ENCODE data around the gene ASTN2.

The ASTN2 gene

GRCh38 chr9:116544896-116545295 is 870.0 kb downstream of the ASTN2 start:
- no peak for DNase-seq

DNA sequence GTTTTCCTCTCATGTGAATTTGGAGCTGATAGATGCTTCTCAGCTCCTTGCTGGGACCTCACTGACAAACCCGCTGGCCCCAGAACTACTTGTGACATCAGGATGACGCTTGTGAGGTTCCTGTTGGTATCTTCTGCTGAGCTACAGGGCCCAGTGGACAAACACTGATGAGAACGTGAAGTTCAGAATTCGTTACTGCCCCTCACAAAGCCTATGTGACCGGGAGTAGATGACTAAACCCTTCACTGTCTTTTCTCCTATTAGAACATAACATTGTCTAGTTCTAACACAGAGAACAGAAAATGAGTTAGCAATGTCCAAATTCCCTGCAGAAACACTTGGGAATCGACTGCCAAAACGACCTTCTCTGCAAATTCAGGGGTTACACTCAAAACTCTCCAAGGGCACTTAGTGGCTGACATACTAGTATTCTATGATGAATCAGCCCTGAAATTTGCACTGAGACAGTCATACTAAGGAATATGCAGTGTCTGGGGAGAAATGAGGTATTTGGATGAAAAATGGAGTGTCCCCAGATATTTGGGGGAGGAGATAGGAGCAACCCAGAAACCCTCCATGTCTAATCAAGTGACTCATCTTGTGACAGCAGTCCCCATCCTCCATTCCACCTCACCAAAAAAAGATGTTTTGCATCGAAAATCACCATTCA is 871.0 kb downstream of the ASTN2 start:
- DNase-seq: no peak

DNA sequence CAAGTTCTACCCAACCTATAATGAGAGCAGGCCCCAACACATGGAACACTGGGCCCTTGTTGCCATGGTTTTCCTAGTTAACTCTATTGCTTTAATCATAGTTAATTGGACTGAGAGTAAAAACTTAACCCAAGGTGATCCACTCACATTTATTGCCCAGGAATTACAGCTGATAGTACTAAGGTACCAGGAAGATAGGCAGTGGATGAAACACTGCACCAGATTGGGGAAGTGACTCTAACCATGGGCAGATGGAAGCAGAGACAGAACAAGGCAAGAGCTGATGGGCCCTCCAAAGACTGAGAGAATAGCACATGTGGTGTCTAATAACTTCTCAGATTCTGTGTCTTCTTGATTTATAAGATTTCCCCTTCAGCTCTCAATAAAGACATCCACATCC is 873.5 kb downstream of the ASTN2 start:
- no peak for DNase-seq

DNA sequence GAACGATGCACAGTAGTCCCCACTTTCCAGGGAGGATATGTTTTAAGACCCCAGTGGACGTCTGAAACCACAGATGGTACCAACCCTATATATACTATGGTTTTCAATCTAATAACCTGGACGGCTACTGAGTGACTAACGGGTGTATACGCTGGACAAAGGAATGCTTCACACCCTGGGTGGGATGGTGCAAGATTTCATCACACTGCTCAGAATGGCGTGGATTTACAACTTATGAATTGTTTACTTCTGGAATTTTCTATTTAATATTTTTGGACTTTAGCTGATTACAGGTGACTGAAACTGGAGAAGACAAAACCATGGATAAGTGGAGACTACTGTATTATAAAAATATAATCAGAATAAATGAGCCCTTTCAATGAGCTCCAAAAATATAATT is 875.3 kb downstream of the ASTN2 start:
- DNase-seq: no peak

DNA sequence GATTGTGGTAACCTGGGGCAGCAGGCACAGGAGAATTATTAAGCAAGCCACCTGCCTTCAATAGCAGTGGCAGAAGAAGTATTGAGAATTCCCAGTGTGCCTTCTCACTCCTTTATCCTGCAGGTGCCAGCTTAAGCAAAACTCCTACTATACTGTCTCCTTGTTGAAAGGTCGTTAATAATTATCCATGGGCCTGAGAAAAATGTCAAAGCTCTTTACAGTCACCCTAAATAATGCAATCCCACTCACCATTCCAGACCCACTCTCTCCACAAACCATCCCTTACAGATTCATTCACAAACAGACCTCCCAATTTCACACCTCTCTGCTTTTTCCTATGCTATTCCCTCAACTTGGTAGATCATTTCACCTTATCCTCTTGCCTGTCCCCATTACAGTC is 889.2 kb downstream of the ASTN2 start:
- DNase-seq: no peak

DNA sequence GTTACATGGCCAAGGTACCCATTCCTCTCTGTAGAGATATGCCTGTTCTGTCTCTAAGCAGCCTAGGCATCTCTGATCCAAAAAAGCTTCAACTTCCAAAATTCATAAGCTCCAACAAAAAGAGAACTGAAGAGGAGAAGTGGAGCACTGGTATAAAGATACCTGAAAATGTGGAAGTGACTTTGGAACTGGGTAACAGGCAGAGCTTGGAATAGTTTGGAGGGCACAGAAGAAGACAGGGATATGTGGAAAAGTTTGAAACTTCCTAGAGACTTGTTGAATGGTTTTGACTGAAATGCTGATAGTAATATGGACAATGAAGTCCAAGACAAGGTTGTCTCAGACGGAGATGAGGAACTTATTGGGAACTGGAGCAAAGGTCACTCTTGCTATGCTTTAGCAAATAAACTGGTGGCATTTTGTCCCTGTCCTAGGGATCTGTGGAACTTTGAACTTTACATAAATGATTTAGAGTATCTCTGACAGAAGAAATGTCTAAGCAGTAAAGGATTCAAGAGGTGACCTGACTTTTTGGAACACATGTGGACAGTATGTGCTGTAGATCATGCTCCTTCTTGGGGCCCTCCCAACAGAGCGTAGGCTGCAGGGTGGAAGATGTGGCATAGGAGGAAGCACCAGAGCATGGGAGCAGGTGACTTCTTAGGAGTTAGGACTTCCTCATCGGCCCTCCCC is 889.9 kb downstream of the ASTN2 start:
- no peak for DNase-seq

- DNase-seq: no peak
Measured at GRCh38 chr9:116520218-116520617, 894.6 kb downstream of the ASTN2 start.

GRCh38 chr9:116516456-116516855 is 898.4 kb downstream of the ASTN2 start:
- no peak for DNase-seq

DNA sequence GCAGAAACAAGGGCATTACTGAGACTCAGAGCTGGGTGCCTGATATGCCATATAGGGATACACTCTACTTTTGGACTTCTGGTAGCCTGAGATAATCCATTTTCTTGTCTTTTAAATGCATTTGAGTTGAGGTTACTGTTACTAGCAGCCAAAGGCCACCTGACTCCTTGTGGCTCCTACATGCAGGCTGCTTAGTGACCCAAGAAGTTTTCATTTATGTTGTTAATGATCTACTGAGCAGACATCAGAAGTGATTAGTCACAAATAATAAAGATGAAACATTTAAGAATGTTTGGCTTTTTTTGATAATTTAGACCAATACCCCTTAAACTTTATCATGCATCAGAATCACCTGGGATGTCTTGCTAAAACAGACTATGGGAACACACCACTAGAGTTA is 899.3 kb downstream of the ASTN2 start:
- no peak for DNase-seq

- no peak for DNase-seq
Measured at GRCh38 chr9:116506685-116507084, 908.2 kb downstream of the ASTN2 start.

DNA sequence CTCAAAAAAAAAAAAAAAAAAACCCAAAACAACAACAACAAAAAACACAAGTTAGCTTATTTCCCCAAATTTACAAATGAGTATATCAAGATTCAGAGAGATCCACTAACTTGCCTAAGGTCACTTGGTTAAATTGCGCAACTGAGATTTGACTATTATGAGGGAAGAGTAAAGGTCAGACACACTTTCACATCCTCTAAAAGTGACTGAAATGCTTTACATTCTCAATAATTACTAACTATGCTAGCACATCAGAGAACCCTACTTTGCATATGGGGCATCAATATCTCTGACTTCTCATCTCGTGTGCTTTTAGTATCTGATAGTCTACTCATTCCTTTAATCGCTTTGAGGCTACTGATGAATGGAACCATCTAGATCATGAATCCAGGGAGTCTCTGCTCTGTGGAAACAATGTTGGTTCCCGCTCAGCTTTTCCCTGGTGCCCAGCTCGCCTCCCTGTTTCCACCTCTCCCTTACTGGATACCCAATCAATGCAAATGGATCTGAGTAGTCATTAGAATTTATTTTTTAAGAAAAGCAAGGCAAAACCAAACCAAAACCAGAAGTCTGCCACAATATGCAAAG is 909.9 kb downstream of the ASTN2 start:
- no peak for DNase-seq

DNA sequence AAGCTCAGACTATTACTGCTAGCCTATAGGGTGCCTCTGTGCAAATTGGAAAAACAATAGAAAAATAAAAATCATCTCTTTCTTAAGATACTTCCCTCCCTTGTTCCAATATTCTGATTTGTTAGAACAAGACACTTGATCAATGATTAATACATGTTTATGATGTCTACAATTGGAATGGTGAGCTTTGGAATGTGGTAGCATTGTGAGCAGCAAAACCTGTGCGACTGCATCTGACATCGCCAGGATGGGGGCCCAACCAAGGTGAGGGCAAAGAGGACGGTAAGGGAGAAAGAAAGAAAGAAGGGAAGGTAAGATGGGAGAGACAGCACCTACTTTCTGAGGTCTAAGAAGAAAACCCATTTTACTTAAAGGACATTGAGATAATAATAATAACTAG is 910.8 kb downstream of the ASTN2 start:
- no peak for DNase-seq

GRCh38 chr9:116502746-116503145 is 912.1 kb downstream of the ASTN2 start:
- no peak for DNase-seq

DNA sequence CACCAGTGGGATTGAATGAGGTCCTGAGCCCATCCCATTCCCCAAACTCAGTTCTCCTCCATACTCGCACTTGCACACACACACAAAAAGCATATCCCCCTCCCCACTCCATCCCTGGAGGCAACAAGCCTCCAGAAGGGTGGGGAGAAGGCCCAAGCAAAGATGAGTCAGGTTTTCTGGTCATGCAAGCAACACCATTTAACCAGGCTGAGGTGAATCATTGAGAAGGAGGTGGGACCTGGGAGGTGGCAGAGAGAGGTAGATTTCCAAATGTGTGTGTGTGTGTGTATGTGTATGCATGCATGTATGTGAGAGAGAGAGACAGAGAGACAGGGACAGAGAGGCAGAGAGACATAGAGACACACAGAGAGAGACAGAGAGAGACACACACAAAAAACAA is 913.0 kb downstream of the ASTN2 start:
- DNase-seq: no peak

GRCh38 chr9:116499986-116500871 is 914.6 kb downstream of the ASTN2 start:
- DNase-seq: no peak

DNA sequence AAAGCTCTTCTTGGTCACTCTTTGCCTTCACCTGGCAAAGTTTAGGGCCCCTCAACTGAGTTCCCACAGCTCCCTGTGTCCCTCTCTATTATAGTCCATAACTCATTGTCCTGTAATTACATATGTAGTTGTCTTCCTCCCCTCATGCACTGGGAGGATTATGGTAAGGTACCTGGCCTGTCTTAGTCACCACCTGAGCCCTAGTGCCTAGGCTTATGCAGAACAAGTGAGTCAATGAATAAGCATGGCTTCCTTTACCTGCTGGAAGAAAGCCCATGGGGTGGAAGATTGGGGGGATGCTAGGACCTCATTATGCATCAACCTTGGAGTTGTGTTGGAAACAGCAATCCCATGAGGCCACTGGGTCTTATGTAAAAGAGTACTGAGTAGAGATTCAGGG is 915.4 kb downstream of the ASTN2 start:
- DNase-seq: no peak

- no peak for DNase-seq
Measured at GRCh38 chr9:116497095-116497890, 917.6 kb downstream of the ASTN2 start.

DNA sequence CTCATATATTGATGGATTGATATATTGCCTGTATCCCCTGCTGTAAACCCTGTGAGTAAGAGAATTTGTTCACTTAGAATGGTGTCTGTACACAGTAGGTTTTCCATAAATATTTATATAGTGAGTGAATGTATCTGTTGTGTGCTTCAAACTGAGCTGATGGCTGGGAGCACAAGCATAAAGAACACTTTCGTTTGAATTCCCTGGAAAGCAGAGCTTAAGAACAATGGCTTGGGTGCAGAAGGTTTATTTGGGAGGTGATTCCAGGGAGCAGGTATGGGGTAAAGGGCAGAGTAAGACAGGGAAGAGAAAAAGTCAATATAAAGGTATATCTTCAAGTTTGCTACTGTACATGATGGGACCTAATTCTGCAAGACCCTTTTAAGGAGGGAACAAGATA is 918.7 kb downstream of the ASTN2 start:
- DNase-seq: no peak

- DNase-seq: no peak
Measured at GRCh38 chr9:116495725-116496124, 919.1 kb downstream of the ASTN2 start.

DNA sequence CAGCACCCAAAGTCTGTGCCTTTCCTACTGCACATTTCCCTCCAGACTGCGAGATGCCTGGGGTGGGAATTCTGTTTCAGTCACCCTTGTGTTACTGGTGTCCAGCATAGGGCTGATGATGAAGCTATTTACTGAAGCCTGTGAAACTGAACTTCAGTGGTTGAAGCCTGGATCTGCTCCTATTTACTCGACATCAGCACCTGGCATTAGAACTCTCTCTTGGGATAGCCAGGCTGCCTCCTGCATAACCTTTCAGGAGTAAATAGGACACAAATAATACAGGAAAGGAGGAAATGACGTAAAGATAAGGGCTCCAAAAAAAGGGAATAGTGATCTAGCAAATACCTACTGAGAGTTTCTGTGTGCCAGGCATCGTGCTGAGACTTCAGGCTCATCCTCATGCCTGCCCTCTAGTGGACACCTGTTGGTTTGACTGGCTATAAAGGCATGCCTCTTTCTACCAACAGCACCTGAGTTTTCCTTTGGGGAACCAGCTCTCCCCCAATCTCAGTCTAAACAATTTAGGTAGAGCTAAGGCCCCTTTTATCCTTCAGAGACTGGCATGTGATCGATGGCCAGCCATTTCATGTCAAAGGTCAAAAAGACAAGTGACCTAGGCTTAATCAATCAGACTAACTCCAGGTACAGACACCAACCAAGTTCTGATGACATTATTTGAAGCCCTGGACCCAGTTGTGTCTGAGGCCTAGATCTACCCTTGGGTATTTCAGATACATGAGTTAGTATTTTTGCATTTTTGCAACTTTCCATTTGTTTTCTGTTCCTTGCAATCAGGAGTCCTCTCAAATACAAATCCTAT is 919.8 kb downstream of the ASTN2 start:
- DNase-seq: no peak

DNA sequence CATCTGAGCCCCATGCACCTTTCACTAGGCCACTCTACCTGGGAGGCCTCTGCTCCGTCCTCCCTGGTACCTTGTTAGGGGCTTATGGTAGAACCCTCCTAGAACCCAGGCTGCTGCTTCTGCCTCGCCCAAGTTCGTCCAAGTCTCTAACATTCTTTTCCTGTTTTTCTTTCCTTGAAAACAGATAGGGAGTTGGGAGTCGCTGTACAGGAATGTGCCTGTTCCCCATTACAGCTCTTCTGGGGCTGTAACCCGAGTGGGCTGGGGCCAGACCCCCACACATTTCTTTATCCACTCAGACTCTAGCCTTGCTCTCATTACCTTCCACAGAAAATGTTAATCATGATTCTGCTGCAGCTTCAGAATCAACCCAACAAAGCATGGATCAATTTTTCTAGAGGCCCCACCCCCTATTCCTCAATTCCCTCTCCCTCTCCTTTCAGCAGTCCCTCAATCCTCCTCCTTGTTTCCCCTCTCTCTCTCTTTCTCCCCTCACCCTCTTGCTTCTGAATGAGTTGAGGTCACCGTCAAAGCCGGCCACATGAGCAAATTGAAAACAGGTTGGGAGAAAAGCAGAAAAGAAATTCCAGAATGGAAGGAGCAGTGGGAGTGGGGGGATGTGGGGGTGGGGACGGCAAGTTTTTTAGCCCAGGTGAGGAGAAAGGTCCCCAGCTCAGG is 921.5 kb downstream of the ASTN2 start:
- DNase-seq: no peak

Measured in activated CD4-positive, CD25-positive, alpha-beta regulatory T cell (primary cell).